TTC549 (cell line): ENCODE results near the gene EXOSC5.
"Not testable (repeated sequence)": the region's sequence is repeated elsewhere in the genome, so short reads cannot be mapped to it uniquely, and the experiment has no call there.

Source experiments
- FAIRE-seq: peaks from 2 replicates; lab custom pipeline; 2012; peaks lifted over from hg19 to GRCh38; lab: Jason Lieb, UNC

Gene EXOSC5

DNA sequence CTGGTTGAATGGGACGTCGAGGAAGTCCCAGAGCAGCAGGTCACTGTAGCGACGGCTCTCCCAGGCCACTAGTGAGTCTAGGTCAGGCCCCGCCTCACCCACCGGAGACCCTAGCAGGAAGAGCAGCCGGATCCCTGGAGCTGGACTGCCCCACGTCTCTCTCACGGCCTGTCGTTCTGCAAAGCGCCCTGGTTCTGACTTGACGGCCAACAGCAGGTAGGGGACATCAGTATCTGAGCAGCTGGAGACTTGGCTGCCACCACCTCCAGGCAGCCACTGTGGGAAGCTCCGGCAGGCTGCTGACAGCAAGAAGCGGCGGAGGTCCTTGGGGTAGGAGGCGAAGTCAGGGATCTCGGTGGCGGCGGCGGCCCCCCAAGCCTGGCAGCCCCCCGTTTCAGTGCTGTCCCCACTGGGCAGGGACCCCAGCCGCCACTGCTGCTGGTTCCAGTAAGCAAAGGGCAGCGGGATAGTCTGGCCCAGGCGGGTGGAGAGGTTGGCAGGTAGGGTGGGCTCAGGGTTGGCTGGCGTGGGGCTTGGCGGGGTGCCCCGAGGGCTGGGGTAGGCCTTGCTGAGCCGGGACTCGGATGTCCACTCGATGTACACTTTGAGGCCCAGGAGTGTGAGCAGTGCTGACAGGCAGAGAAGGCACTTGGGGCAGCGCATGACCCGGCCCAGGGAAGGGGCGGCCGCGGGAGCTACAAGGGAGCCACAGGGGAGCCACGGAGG lies 29.1 kb upstream of the EXOSC5 start:
- FAIRE-seq = no peak

DNA sequence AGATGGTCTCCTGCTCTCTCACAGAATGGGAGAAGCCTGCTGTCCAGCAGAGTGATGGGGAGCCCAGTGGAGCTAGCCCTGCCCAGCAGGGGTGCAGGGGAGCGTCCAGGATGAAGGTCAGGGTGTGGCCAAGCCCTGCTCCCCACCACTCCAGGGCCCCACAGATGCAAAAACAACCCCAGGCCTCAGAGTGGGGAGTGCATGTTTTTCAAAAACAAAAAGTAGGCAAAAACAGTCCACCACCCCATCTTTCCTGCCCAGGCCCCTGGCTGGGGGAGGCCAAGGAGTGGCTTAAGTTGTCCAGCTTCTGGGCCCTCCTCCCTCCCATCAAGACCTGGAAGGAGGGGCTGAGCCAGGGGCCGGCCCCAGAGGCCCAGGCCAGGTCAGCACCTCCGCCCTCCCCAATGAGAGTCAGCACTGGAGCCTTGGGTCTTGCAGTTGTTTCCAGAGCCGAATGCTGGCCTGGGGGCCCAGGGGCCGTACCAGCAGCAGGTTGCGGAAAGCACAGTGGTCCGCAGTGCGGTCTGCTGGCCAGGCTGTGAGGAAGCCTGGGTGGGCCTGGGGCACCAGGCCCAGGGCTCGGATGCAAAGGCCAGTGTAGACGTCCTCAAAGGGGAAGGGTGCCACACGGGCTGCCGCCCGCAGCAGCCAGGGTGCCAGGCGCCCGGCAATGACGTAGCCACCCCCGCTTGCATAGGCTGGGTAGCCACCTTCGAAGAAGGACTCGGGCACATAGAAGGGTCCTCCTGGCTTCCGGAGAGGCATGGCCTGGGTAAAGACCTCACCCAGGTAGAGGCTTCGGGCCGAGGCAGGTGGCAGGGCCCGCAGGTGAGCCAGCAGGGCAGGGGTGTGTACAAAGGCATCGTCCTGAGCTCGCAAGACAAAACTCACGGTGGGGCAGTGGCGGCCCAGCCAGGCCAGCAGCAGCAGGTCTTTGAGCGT lies 28.3 kb upstream of the EXOSC5 start:
- FAIRE-seq = no peak

DNA sequence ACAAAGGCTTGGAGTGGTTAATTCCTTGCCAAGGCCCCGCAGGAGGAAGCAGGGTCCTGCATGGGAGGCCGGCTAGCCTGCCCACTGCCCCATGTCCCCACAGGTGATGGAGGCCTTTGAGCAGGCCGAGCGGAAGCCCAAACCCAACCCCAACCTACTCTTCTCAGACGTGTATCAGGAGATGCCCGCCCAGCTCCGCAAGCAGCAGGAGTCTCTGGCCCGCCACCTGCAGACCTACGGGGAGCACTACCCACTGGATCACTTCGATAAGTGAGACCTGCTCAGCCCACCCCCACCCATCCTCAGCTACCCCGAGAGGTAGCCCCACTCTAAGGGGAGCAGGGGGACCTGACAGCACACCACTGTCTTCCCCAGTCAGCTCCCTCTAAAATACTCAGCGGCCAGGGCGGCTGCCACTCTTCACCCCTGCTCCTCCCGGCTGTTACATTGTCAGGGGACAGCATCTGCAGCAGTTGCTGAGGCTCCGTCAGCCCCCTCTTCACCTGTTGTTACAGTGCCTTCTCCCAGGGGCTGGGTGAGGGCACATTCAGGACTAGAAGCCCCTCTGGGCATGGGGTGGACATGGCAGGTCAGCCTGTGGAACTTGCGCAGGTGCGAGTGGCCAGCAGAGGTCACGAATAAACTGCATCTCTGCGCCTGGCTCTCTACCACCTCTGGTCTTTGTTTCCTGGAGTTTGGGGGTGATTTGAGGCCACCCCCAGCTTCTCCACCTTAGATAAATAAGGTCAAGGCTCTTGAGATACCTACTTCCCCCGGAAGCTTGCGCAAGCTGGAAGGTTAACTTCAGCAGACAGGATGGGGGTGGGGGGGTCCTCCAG lies 27.4 kb upstream of the EXOSC5 start:
- no peak for FAIRE-seq

DNA sequence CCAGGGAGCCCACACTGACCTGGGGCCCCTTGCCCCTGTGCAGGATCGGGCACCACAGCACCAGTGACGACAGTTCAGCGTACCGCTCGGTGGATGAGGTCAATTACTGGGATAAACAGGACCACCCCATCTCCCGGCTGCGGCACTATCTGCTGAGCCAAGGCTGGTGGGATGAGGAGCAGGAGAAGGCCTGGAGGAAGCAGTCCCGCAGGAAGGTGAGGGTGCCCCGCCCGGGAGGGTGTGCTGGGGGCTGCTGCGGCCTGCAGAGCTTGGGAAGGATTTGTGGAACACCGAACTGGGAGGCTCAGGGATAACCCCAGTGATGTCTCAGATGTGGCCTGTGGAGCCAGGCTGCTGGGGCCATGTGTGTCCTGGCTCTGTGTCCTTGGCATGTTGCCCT lies 25.8 kb upstream of the EXOSC5 start:
- FAIRE-seq = no peak

DNA sequence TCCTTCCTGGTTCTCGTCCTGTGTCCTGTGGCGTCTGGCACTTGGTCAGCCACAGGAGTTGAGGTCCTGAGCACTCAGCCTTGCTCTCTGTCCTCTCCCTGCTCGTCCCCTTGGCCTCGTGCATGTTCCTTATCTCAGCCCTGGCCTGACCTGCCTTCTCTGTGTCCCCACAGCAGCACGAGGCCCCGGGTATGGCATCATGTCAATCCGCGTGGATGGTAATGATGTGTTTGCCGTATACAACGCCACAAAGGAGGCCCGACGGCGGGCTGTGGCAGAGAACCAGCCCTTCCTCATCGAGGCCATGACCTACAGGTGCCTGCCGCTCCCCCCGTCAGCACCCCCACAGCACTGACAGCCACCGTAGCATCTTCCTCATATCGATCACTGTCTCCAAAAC lies 25.3 kb upstream of the EXOSC5 start:
- no peak for FAIRE-seq

DNA sequence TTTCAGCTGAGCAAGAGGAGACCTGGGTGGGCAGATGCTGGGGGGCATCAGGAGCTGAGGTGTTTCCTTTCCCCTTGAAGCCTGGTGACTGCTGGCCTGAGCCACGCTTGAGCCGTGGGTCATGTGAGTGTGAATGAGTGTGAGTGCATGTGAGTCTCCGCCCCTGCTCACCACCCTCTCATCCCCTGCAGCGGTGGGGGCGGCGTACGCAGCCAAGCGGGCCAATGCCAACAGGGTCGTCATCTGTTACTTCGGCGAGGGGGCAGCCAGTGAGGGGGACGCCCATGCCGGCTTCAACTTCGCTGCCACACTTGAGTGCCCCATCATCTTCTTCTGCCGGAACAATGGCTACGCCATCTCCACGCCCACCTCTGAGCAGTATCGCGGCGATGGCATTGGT lies 24.8 kb upstream of the EXOSC5 start:
- FAIRE-seq = no peak

DNA sequence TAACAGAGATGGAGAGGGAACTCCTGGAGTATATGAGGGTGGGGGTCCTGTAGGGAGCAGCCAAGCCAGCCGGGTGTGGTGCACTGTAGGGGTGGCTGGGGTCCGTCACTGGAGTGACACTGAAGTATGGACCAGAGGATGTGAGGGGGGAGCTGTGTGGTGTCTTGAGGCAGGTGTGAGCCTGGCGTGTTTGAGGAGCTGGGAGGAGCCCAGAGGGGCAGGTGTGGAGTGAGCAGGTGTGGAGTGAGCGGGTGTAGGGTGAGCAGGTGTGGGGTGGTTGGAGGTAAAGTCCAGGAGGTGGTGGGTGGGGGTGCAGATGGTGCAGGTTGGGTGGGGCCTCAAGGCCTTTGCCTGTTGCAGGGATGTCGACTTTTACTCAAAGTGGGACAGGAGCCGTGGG lies 24.2 kb upstream of the EXOSC5 start:
- FAIRE-seq = no peak

DNA sequence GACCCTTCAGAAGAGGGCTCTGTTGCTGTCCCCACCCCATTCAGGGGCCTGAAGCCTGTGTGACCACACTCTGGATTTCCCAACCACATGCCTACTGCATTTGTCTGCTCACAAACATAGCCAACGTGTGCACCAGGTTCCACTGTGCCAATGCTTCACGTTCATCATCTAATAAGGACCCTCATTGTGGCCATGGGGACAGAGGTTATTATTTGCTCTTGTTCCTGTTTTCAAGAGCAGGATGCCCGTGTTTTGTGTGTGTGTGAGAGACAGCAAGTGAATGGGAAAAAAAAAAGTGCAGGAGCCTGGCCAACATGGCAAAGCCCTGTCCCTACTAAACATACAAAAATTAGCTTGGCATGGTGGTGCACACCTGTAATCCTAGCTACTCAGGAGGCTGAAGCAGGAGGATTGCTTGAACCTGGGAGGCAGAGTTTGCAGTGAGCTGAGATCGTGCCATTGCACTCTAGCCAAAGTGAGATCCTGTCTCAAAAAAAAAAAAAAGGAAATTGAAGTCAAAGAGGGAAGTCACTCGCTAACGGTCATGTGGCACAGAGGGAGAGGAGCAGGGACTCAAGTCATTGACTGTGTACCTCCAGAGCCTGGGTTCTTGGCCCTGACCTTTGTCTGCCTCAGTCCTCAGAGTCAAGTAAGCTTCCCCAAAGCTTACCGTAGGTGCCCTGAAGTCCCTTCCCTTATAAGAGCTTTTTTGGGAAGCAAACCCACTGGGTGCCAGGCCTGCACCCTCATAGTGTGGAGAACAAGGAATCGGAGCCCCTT lies 23.1 kb upstream of the EXOSC5 start:
- FAIRE-seq = no peak

DNA sequence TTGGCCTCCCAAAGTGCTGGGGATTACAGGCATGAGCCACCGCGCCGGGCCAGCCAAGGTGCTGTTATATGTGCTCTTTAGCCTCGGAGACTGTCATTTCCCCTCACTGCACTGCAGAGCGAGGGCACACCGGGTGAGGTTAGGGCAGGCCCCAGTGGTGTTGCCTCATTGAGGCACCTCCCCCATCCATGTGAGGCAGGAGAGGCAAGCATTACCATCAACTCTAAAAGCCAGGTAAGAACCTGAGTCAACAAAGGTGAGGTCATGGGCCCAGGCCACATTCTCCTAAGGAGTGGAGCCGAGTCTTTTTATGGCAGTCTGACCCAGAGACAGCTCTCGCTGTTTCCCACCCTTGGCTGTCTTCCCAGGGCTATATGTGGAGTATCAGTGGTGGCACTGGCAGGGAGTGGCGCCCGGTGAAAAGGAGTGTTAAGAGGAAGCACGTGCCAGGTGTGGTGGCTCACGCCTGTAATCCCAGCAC lies 19.1 kb upstream of the EXOSC5 start:
- FAIRE-seq = no peak

DNA sequence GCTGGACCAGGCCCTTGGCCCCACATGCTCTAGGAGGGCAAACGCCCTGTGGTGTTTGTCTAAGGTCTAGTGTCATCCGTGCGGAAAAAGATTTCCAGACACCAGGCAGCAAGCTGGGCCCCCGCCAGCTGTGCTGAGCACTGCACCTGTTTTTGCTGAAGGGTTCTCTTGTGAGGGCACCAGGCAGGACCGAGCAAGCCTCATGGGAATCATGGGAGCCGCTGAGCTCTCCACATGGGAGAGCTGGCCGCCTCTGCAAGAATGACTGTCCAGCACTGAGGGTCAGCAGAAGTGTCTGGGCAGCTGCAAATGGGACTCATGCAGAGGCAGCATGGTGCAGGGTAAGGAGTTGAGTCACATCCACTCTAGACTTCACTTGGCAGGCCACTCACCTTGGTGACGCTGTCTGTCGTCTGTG lies 18.0 kb upstream of the EXOSC5 start:
- FAIRE-seq = no peak

DNA sequence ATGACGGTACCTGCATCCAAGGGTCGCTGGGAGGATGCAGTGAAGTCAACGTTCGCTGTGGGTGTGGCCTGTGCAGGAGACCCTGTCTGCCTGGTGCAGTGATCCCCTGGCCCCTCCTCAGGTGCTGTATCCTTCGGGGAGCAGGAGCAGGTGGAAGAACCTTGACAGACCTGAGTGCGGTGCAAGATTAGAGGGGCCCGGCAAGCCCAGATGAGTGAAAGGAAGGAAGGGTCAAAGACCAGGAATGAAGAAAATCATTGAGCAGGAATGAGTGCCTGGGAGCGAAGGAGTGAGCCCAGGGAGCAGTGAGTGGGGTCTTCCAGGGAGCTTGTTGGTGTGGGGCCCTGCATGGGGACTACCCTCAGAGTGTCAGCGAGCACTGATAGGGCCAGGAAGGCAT lies 17.3 kb upstream of the EXOSC5 start:
- no peak for FAIRE-seq

DNA sequence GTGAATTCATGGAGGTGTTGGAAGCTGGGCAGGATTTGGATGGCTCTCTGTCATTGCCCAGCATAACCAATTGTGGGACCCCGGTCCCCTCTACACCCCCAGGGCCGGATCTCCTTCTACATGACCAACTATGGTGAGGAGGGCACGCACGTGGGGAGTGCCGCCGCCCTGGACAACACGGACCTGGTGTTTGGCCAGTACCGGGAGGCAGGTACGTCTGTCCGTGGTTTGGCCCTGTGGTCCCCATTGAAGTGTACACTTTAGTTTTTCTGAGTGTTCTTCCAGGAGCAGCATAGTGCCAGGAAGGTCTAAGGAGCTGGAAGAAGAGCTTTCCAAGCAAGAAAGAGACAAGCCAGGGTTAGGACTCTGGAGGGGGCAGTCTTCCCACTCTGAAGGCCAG lies 16.8 kb upstream of the EXOSC5 start:
- FAIRE-seq = no peak

DNA sequence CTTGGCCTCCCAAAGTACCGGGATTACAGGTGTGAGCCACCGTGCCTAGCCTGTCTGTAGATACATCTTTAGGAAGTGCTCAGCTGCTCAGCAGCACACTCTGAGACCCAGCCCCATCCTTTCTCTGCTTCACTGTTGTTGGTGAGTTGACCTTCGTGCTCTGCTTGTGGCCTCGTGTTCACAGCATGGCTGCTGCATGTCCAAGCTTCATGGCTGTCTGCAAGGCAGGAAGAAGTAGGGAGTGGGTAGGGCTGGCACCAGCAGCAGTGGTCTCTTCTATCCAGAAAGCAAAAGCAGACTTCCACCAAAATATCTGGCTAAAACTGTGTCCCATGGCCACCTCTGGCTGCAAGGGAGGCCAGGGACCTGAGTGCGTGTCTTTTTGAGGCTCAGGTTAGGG lies 15.8 kb upstream of the EXOSC5 start:
- no peak for FAIRE-seq

DNA sequence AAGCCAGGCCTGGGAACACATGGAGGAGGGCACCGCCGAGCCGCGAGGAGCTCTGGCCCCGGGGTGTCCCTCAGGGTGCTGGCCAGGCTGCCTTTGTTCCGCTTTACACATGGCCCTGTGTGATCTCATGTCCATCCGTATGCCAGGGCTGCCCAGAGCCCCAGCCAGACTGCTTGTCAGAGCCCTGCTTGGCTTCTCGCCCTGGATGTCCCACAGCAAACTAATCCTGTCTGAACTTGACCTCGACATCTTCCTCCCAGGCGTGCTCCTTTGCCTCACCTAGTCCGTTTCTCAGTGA lies 14.8 kb upstream of the EXOSC5 start:
- no peak for FAIRE-seq

DNA sequence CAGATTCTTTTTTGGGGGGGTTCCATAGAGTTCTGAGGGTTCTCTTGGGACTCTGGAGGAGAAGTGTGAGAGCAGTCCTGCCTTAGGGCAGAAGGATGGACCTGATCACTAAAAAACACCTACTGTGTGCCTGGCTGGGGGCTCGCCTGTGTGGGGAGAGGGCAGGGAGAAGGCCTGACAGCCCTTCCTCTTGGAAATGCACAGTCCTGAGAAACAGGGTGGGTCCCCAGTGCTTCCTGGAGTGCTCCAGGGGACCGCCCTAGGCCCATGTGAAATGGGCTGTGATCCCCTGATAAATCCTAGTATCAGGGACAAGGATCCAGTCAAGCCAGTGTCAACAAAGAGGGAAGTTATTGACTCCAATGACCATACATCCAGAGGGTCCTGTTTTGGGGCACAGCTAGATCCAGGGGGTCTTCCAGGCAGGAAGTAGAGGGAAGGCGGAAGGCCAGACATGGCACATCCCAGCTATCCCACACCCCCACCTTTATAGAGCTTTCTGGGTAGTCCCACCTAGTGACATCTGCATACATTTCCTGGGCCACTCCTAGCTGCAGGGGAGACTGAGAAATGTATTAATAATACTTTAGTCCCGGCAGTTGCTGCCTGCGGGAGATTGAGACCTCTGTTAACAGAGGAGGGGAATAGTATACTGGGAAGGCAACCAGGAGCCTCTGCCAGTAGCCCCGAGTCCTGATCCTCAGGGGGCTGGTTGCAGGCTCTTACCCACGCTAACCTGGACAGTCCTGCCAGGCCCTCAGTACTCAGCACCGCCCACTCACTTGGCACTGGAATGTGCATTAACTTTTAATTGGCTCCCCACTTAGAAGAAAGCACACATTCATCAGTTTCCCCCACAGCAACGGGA lies 14.2 kb upstream of the EXOSC5 start:
- FAIRE-seq = no peak

DNA sequence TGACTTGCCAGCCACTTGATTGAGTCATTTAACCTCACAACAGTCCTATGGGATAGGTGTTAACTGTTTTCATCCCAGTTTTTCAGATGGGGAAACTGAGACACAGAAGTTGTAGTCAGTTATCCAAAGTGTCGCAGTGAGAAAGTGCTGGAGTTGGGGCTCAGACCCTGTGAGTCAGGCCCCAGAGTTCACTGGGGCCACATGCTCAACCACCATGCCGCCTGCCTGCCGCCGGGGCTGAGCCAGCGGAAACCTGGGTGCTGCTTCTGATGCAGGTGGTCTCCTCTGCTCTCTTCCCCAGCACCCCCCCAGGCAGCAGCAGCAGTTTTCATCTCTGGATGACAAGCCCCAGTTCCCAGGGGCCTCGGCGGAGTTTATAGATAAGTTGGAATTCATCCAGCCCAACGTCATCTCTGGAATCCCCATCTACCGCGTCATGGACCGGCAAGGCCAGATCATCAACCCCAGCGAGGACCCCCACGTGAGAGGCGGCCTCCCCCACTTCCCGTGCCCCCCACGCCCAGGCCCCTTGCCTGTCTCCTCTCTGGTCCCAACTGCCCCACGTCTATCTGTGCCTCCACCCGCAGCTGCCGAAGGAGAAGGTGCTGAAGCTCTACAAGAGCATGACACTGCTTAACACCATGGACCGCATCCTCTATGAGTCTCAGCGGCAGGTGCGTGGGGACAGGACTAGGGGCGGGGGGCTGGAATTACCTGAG lies 13.3 kb upstream of the EXOSC5 start:
- no peak for FAIRE-seq

DNA sequence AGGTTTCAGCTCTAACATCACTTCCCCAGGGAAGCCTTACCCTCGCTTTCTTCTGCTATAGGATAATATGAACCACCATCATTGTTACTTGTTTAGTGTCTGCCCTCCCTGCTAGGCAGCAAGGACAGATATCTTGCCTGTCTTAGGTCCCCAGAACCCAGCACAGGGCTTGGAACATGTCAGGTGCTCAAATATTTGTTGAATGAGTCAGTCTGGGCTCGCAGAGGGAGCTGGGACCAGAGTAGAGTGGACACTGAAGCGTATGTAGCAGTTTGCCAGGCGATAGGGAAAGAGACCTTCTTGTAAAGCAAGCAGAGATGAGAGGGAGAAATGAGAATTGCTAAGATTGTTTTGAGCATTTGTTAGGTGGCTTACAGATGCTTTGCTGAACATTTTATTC lies 12.1 kb upstream of the EXOSC5 start:
- FAIRE-seq = no peak

DNA sequence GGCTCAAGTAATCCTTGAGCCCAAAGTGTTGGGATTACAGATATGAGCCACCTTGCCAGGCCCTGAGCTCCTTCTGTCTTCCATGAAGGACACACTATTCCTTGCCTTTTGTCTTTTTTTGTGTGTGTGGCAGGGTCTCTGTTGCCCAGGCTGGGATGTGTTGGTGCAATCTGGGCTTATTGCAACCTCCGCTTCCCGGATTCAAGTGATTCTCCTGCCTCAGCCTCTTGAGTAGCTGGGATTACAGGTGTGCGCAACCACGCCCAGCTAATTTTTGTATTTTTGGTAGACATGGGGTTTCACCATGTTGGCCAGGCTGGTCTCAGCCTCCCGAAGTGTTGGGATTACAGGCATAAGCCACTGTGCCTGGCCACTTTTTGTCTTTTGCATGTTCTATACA lies 11.7 kb upstream of the EXOSC5 start:
- FAIRE-seq = not testable (repeated sequence)

DNA sequence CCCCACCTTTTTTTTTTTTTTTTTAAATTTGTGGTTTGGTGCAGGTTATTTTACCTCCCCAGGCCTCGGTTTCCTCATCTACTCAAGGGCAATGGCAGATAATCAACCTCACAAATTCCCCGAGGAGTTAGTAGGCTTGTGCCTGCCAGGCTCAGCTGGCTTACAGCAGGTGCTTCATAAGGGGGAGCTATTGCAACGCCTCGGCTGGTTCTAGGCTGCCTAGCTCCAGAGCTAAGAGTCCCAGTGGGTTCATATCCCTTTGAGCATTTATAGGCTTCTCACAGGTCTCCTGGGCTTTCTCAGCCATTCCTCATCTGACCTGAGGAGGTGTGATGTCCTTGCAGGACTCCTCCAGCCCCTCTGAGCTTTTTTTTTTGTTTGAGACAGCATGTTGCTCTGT lies 11.1 kb upstream of the EXOSC5 start:
- no peak for FAIRE-seq

DNA sequence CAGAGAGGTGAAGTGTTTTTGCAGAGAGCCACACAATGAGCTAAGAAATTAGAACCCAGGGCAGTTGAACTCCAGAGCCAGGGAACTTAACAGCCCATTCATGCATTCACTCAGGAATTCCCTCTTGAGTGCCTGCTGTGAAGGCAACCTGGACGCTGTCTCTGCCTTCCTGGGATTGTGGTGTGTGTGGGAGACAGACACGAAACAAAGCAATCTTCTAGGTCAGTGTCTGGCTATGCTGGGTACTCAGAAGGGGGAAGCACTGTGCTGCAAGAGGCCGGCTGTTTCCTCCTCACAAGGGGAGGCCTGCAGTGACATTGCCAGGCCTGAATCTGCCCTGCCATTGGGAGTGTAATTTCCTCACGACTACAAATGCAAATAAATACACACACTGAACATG lies 10.1 kb upstream of the EXOSC5 start:
- FAIRE-seq = no peak
